GM18498 (cell line): Measurements from ENCODE around the gene CBX7.

Experiments used
- ATAC-seq: cut with Tn5 transposase; IDR thresholded peaks from one replicate; pipeline ENCODE4 v1.9.1; 2021; ENCODE audit warnings: mild to moderate bottlenecking, moderate library complexity; ENCODE audit not compliant: unreplicated experiment

CBX7 gene

GRCh38 chr22:39152511-39153219, at the start of gene CBX7:
TSS of gene CBX7 (minus strand) at chr22:39152680. CDS start at chr22:39152444, 236 bp downstream.
- peak; percentile 79 for ATAC-seq

GRCh38 chr22:39197578-39197977, 45.1 kb upstream of the CBX7 start:
- no peak for ATAC-seq

GRCh38 chr22:39194098-39194497, 41.6 kb upstream of the CBX7 start:
- no peak for ATAC-seq

GRCh38 chr22:39188809-39189208, 36.3 kb upstream of the CBX7 start:
- ATAC-seq: no peak

- no peak for ATAC-seq
These were observed 33.1 kb upstream of the CBX7 start for GRCh38 chr22:39185601-39186012.

GRCh38 chr22:39184586-39185577, 32.4 kb upstream of the CBX7 start:
- no peak for ATAC-seq

- no peak for ATAC-seq
These were observed 31.6 kb upstream of the CBX7 start for GRCh38 chr22:39183991-39184585.

- ATAC-seq: no peak
These were observed 30.1 kb upstream of the CBX7 start for GRCh38 chr22:39182478-39183030.

- ATAC-seq: no peak
These were observed 29.3 kb upstream of the CBX7 start for GRCh38 chr22:39181778-39182177.

- no peak for ATAC-seq
These were observed 28.9 kb upstream of the CBX7 start for GRCh38 chr22:39181356-39181755.

- ATAC-seq: no peak
These were observed 27.4 kb upstream of the CBX7 start for GRCh38 chr22:39179841-39180335.

GRCh38 chr22:39179401-39179827, 26.9 kb upstream of the CBX7 start:
- no peak for ATAC-seq

- no peak for ATAC-seq
These were observed 26.0 kb upstream of the CBX7 start for GRCh38 chr22:39178206-39179111.

- ATAC-seq: no peak
These were observed 25.3 kb upstream of the CBX7 start for GRCh38 chr22:39177791-39178190.

GRCh38 chr22:39177456-39177775, 24.9 kb upstream of the CBX7 start:
- no peak for ATAC-seq

- ATAC-seq: no peak
These were observed 24.4 kb upstream of the CBX7 start for GRCh38 chr22:39176714-39177455.

- no peak for ATAC-seq
These were observed 23.7 kb upstream of the CBX7 start for GRCh38 chr22:39176143-39176713.

GRCh38 chr22:39175353-39176142, 23.1 kb upstream of the CBX7 start:
- no peak for ATAC-seq
